ENCODE data around the gene SIGLEC8.
"Not testable (repeated sequence)": the region's sequence is repeated elsewhere in the genome, so short reads cannot be mapped to it uniquely, and the experiment has no call there.

The SIGLEC8 gene

GRCh38 chr19:51503286-51503817 lies 45.1 kb upstream of the SIGLEC8 start:
- H3K27me3 ChIP-seq (replicated peaks; ENCODE audit: control insufficient read depth, insufficient read depth, low read length) = no peaks in the 10 kb centered on the region; the same call in 1 of the 2 replicates
- no peak for TF ChIP-seq CTCF (IDR thresholded peaks at IDR 0.05; ENCODE audit: insufficient read depth, low read length, poor library complexity, severe bottlenecking)
- no peak for DNase-seq (ENCODE audit: extremely low read depth, insufficient read length)
- H3K36me3 ChIP-seq (ENCODE audit: control insufficient read depth, insufficient read depth, low read length) = no peaks in the 10 kb centered on the region
- no peak overlapping the region for H3K4me3 ChIP-seq (replicated peaks; ENCODE audit: low read depth, low read length)

GRCh38 chr19:51501594-51502263 lies 43.5 kb upstream of the SIGLEC8 start, which contains the start of gene SIGLEC12:
TSS of gene SIGLEC12 (minus strand) at chr19:51501800. CDS start at chr19:51501733, 67 bp downstream.
- DNase-seq (ENCODE audit: extremely low read depth, insufficient read length) = no peak
- no peak for TF ChIP-seq CTCF (IDR thresholded peaks at IDR 0.05; ENCODE audit: insufficient read depth, low read length, poor library complexity, severe bottlenecking)
- H3K27me3 ChIP-seq (replicated peaks; ENCODE audit: control insufficient read depth, insufficient read depth, low read length) = no peaks in the 10 kb centered on the region
- H3K36me3 ChIP-seq (ENCODE audit: control insufficient read depth, insufficient read depth, low read length) = no peaks in the 10 kb centered on the region
- H3K4me3 ChIP-seq (replicated peaks; ENCODE audit: low read depth, low read length) = no peak within 1 kb of the TSS

GRCh38 chr19:51500931-51501330 lies 42.7 kb upstream of the SIGLEC8 start:
- H3K27me3 ChIP-seq (replicated peaks; ENCODE audit: control insufficient read depth, insufficient read depth, low read length); H3K36me3 ChIP-seq (ENCODE audit: control insufficient read depth, insufficient read depth, low read length); H3K4me3 ChIP-seq (replicated peaks; ENCODE audit: low read depth, low read length); DNase-seq (ENCODE audit: extremely low read depth, insufficient read length): not testable (repeated sequence)

GRCh38 chr19:51497666-51498065 lies 39.4 kb upstream of the SIGLEC8 start:
- DNase-seq (ENCODE audit: extremely low read depth, insufficient read length) = no peak
- H3K36me3 ChIP-seq (ENCODE audit: control insufficient read depth, insufficient read depth, low read length) = no peaks in the 10 kb centered on the region
- no peaks in the 10 kb centered on the region; the same call in 1 of the 2 replicates for H3K27me3 ChIP-seq (replicated peaks; ENCODE audit: control insufficient read depth, insufficient read depth, low read length)
- TF ChIP-seq CTCF (IDR thresholded peaks at IDR 0.05; ENCODE audit: insufficient read depth, low read length, poor library complexity, severe bottlenecking) = no peak
- H3K4me3 ChIP-seq (replicated peaks; ENCODE audit: low read depth, low read length) = no peak overlapping the region

GRCh38 chr19:51493776-51494175 lies 35.5 kb upstream of the SIGLEC8 start:
- Histone ChIP-seq H3K4me3 (replicated peaks; ENCODE audit: low read depth, low read length) (no peak overlapping the region), H3K36me3 (ENCODE audit: control insufficient read depth, insufficient read depth, low read length) (no peaks in the 10 kb centered on the region), H3K27me3 (replicated peaks; ENCODE audit: control insufficient read depth, insufficient read depth, low read length) (no peaks in the 10 kb centered on the region; the same call in none of the 2 replicates)
- DNase-seq (ENCODE audit: extremely low read depth, insufficient read length) = no peak
- no peak for TF ChIP-seq CTCF (IDR thresholded peaks at IDR 0.05; ENCODE audit: insufficient read depth, low read length, poor library complexity, severe bottlenecking)

- no peak overlapping the region for H3K4me3 ChIP-seq (replicated peaks; ENCODE audit: low read depth, low read length)
- no peaks in the 10 kb centered on the region for H3K36me3 ChIP-seq (ENCODE audit: control insufficient read depth, insufficient read depth, low read length)
- TF ChIP-seq CTCF (IDR thresholded peaks at IDR 0.05; ENCODE audit: insufficient read depth, low read length, poor library complexity, severe bottlenecking) = no peak
- no peaks in the 10 kb centered on the region; the same call in none of the 2 replicates for H3K27me3 ChIP-seq (replicated peaks; ENCODE audit: control insufficient read depth, insufficient read depth, low read length)
- DNase-seq (ENCODE audit: extremely low read depth, insufficient read length) = no peak
Observed at GRCh38 chr19:51491586-51491985, 33.3 kb upstream of the SIGLEC8 start.
